OCI-LY3 (cell line): ENCODE measurements around the gene EFCAB8.

Experiments
- CTCF ChIP-seq: fragments of 200-600, 300-600 bp; sonication (generic); IDR thresholded peaks from 2 replicates; pipeline ENCODE4 v1.5.1; 2014; ENCODE audit warnings: antibody characterized with exemption, low read length, low read depth
- EZH2phosphoT487 ChIP-seq: fragments of 200-600 bp; shearing (Covaris generic); IDR thresholded peaks from 2 replicates; pipeline ENCODE4 v1.6.1; 2018; ENCODE audit warnings: antibody characterized with exemption, mixed run types, low read depth

- TF ChIP-seq CTCF, result no peak
- no peak for TF ChIP-seq EZH2phosphoT487
Observed at GRCh38 chr20:33010674-33011449, 152.1 kb downstream of the EFCAB8 start.
